ENCODE results near the gene LGI1.

GRCh38 chr10:93835770-93836169, 78.0 kb downstream of the LGI1 start:
- TF ChIP-seq, protein P1, sequence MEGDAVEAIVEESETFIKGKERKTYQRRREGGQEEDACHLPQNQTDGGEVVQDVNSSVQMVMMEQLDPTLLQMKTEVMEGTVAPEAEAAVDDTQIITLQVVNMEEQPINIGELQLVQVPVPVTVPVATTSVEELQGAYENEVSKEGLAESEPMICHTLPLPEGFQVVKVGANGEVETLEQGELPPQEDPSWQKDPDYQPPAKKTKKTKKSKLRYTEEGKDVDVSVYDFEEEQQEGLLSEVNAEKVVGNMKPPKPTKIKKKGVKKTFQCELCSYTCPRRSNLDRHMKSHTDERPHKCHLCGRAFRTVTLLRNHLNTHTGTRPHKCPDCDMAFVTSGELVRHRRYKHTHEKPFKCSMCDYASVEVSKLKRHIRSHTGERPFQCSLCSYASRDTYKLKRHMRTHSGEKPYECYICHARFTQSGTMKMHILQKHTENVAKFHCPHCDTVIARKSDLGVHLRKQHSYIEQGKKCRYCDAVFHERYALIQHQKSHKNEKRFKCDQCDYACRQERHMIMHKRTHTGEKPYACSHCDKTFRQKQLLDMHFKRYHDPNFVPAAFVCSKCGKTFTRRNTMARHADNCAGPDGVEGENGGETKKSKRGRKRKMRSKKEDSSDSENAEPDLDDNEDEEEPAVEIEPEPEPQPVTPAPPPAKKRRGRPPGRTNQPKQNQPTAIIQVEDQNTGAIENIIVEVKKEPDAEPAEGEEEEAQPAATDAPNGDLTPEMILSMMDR (IDR thresholded peaks at IDR 0.05 in 8 of 11, conservative IDR thresholded peaks at IDR 0.05 in 3 of 11), result no peak
- no peak for TF ChIP-seq POLR2A (IDR thresholded peaks at IDR 0.05)
- no peak for TF ChIP-seq POLR2AphosphoS5 (IDR thresholded peaks at IDR 0.05)
